T-helper 2 cell treated with Interferon-gamma antibody and Interleukin-4, amounts not matched to agents 100 ng/mL and 5 ng/mL, for 36 hours (primary cell): ENCODE measurements around the gene HOXB6. TPM values are rescaled to one million over a fixed set of nuclear protein-coding genes. Genes with fewer than 3 reads are reported as not detected.

Source experiments
- intact Hi-C: fragments of 100-400 bp; cut with micrococcal nuclease; formaldehyde crosslinking; loops from one replicate; pipeline ENCODE4 v1.15.1; 2023
- total RNA-seq: library from RNA; stranded (reverse); gene quantifications from 2 replicates; pipeline ENCODE4 v1.2.3, GENCODE V29; 2022

HOXB6 gene
- total RNA-seq, 1 donor from 2014 or later, result not detected

- intact Hi-C loops, result no loop called here
These were observed 35.0 kb downstream of the HOXB6 start for GRCh38 chr17:48569674-48570324.

- intact Hi-C loops, result no loop called here
These were observed 35.6 kb downstream of the HOXB6 start for GRCh38 chr17:48569240-48569582.

GRCh38 chr17:48568499-48569239 is 36.1 kb downstream of the HOXB6 start:
- intact Hi-C loops, result no loop called here

GRCh38 chr17:48567646-48568354 is 37.0 kb downstream of the HOXB6 start:
- intact Hi-C loops, result no loop called here

- intact Hi-C loops, result no loop called here
These were observed 37.6 kb downstream of the HOXB6 start for GRCh38 chr17:48567209-48567608.

GRCh38 chr17:48566717-48567116 is 38.1 kb downstream of the HOXB6 start:
- intact Hi-C loops, result no loop called here

GRCh38 chr17:48565925-48566710 is 38.7 kb downstream of the HOXB6 start:
- intact Hi-C loops, result no loop called here

GRCh38 chr17:48565022-48565554 is 39.7 kb downstream of the HOXB6 start:
- intact Hi-C loops, result no loop called here

GRCh38 chr17:48564188-48565021 is 40.4 kb downstream of the HOXB6 start:
- intact Hi-C loops, result no loop called here

GRCh38 chr17:48563867-48564187 is 41.0 kb downstream of the HOXB6 start:
- intact Hi-C loops, result no loop called here

GRCh38 chr17:48563385-48563838 is 41.4 kb downstream of the HOXB6 start:
- intact Hi-C loops, result no loop called here

GRCh38 chr17:48562934-48563333 is 41.9 kb downstream of the HOXB6 start:
- intact Hi-C loops, result no loop called here

GRCh38 chr17:48561884-48562810 is 42.6 kb downstream of the HOXB6 start:
- intact Hi-C loops, result no loop called here

GRCh38 chr17:48559840-48560817 is 44.7 kb downstream of the HOXB6 start:
- intact Hi-C loops, result no loop called here

- intact Hi-C loops, result no loop called here
These were observed 45.5 kb downstream of the HOXB6 start for GRCh38 chr17:48559122-48559839.

GRCh38 chr17:48558831-48559121 is 46.0 kb downstream of the HOXB6 start:
- intact Hi-C loops, result no loop called here

- intact Hi-C loops, result no loop called here
These were observed 46.5 kb downstream of the HOXB6 start for GRCh38 chr17:48558057-48558830.
